ENCODE measurements around the gene GALNT2.

The GALNT2 gene

GRCh38 chr1:230149751-230150584, 82.9 kb downstream of the GALNT2 start:
- DNase-seq: no peak

DNA sequence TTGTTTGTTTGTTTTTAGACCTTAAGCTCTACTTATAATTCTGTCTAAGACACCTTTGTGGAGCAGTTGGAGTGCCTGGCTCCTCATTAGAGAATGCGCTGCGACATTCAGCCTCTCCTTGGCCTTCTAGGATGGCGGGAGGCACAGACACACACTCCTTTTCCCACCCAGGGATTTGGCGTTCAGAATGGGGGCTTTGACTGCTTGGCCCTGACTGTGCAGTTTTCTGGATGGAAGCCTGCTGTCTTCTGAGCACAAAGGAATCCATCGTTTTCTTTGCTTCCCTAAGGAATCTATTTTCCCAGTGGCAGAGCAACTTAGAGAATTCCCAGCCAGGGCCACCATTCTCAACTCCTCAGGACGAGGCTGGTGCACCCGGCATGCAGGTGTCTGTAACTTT, 83.6 kb downstream of the GALNT2 start:
- no peak for DNase-seq

DNA sequence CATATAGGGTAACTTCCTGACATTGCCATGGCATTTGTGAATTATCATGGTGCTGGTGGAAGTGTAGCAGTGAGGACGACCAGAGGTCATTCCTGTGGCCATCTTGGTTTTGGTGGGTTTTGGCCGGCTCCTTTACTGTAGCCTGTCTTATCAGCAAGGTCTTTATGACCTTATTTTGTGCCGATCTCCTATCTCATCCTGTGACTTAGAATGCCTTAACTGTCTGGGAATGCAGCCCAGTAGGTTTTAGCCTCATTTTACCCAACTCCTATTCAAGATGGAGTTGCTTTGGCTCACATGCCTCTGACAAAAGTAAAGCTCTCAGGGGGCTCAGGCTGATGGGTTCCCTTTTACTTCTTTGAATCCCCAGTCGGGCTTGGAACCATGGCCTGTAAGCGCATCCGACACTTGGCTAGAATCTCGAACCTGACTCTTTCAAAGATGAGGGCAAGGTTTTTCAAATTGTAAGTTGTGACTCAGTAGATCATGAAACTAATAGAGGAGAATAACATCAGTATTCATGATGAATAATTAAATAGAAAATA, 85.0 kb downstream of the GALNT2 start:
- DNase-seq: no peak

- DNase-seq: no peak
Measured at GRCh38 chr1:230152999-230153398, 86.0 kb downstream of the GALNT2 start.

DNA sequence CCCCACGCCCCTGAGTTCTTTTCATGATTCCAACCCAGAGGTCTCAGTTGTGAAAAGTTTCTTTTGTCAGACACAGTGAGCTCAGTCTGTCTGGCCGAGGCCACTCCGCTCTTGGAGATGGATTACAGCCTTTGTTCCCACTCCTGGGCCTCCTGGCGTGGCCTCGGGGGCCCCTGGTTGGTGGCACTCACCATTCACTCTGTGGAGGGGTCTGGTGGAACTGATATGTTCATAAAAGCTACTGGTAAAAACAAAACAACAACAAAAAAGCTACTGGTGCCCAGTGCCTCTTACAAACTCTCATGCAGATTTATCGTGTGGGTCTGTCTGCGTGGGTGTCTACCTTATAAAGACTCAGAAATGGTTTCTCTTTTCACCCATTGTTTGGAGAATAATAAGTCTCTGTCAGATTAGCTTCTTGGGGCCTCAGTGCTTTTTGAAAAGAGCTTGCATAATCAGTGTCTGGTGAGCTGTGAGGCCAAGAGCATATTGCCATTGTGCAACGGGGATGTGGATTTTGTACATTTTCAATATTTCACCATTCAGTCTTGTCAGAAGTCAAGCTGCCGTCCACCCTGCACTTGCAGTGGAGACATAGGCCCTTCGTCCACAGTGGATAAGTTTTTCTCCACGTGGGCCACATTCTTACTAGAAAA, 86.7 kb downstream of the GALNT2 start:
- no peak for DNase-seq

DNA sequence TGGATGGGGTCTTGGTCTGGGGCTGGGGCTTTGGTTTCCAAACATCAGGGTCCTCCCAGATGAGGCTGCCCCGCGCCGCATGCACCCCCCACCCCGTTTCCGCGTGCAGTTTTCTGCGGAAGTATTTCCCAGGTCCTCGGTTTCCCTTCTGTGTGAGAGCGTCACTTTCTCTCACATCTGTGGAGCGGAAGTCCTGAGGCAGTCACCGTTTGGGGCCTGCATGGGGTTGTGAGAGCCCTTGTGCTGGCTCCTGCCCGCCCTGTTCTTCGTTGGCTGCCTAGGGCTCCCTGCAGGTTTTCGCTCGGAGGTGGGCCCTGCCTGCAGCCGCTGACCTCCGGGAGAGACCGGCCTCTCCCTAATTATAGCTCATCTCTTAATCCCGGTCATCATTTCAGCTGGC, 88.0 kb downstream of the GALNT2 start:
- DNase-seq: no peak

GRCh38 chr1:230156068-230156467, 89.0 kb downstream of the GALNT2 start:
- DNase-seq: no peak

DNA sequence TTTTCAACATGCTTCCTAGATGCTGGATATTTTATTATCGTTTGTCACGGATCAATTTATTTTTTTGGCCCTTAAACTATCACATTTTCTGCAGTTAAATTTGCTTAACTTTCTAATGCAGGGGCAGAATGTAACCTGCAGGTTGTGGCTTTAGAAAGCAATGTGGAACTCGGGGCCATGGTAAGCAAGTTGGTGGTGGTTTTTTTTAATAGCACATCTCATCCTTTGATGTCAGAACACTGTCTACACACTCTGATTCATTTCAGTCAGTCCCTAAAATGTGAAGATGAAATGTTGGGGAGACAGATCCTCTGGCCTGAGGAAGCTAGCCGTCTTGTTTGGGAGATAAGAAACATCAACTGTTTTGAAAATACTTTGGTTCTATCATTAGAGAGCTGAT, 89.5 kb downstream of the GALNT2 start:
- no peak for DNase-seq

GRCh38 chr1:230157420-230158390, 90.7 kb downstream of the GALNT2 start:
- no peak for DNase-seq

DNA sequence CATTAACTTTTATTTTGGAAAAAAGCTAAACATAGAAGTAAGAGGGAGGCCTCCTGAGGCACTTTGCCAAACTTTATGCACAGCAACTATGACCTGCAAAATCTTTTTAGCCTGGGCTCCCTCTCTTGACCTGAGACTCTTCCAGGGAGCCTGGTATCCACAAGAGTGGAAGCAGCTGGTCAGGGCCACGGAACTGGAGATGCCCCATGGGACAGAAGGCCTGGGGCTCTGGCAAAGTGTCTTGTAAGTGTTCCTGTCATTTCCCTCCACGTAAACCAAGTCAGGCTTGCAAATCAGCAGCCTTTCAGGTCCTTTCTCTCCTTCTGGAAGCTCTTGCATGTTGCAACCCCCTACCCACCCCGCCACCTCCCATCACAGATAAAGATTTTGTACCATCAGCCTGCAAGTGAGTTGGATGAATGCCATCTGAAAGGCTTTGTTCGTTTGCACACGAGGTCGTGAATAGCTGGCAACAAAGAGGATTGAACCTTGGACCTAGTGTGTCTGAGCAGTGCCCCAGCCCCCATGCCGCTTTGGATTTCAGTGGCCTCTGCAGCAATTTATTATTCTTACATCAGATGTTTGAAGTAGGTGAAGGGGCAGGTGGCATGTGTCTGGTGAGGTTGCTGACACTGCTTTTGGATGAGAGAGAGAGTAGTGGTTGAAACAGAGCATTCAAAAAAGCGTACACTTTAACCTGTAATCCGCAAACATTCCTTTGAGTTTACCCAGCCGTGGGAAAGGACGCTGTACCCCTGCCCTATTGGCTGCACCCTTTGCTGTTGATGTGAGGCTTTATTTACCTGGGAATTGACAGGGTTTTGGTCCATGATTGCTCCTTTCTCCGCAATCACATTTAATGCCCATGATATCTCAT, 91.6 kb downstream of the GALNT2 start:
- DNase-seq: no peak

GRCh38 chr1:230159580-230159979, 92.5 kb downstream of the GALNT2 start:
- DNase-seq: no peak

- DNase-seq: no peak
Measured at GRCh38 chr1:230160957-230161771, 94.1 kb downstream of the GALNT2 start.

DNA sequence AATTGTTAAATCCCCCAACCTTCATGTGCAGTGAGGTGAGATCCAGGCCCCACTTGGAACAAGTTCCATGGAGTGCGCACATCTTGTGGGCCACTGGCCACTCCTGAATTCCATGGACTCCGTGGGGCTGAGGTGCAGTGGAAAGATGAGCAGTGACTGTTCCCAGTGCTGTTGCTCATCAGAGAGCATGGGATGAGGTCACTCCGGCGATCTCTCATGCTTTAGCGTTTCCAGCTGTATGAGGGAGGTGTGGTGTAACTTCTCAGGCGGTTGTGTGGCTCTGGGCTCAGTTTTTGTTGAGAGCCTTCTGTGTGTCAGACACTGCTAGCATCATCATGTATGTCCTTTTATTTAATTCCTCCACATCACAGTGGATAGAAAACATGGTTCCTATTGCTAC, 96.2 kb downstream of the GALNT2 start:
- DNase-seq: no peak

DNA sequence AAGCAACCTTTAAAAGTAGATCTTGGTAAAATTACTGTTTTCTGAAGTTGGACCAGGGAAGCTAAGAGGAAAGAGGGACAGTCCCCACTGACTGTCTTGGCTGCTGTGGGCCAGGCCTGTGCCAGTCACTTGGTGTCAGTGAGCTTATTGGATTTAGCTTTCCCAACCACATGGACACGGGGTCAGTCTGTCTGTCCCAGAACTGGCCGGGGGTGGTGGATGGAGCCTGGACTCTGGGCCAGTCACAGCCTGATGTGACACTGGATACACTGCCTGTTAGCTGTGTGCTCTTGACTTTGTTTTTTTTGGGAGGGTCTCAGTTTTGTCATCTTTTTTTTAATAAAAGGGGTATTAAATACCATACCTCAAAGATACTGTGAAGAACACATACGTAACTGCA, 96.7 kb downstream of the GALNT2 start:
- no peak for DNase-seq

GRCh38 chr1:230165536-230165935, 98.5 kb downstream of the GALNT2 start:
- DNase-seq: no peak

DNA sequence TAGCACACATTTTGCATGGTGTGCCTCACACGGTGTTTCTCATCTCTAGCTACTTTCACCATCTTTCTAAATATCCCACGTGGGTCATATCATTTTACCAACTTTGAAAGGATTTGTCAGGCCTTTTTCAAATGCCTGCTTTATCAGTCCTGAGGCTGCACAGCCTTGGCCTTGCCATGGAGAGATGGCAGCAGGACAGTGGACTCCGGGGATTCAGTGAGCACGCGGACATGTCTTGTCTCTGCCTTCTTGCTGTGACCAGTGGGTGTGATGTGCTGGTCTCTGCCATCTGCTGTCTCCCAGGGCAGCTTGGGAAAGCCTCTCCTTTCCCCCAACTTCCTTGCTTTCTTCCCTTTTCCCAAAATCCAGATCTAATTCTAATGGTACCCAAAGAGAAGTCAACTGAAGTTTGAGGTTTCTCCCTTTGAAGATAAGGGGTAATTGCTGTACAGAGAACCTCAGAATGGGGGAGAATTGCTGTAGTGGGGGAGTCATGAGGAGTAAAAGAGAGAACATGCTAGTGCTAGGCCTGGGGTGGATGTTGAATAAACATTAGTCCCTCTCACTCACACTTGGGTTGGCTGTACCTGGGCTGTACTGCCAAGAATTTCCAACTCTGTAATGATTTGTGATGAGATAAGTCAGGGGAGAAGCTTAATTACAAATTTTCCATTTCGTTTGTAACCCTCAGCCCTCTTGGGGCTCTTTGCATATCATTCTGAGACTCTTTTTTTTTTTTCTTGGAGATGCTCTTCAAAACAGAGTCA, 99.5 kb downstream of the GALNT2 start:
- no peak for DNase-seq

DNA sequence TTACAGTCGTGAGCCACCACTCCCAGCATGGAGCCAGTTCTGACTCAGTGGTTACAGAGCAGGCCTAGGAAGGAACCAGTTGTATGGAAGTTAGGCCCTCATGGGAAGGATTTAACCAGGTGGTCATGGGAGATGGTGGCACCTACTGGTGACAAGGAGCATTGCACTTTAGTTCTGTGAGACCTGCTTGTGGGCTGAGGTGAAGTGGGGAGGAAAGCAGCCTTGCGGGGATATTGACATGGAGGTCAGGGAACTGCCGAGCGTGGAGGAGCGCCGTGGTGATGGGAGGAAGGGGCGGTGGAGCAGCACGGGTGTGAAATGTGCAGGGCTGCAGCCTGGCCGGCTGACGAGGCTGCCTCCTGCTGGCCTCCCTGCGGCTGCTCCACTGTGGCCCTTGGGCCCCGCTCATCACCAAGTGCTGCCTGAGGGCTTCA, 100.4 kb downstream of the GALNT2 start:
- no peak for DNase-seq

DNA sequence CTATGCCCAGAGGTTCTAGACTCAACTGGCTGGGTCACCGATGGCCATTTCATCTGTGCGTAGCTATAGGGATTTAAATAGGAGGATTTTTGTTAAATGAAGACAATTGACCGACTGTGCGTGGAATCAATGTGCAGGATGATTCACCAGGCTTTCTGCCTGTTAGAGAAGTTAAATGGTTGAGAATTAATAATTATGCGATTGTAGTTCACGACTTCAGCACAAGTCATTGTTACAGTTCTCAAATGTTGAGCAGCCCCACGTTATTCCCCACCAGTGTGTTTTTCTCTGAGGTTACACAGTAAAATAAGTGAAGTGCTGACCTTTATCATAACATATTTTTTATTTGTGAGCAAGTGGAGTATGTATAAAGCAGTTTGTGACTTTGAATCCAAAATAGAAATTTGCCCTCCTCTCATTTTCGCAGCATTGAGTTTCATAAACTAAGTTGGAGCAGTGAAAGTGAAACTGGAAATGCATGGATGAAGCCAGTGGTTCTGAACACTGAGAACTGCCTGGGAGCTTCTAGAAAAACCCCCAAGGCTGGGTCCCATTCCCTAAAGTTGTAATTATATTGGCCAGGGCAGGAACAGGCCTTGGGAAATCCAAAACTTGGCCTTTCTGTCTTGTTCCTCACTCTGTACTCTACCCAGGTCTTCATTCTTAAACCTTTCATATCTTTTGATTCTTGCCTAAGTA, 102.6 kb downstream of the GALNT2 start:
- no peak for DNase-seq

DNA sequence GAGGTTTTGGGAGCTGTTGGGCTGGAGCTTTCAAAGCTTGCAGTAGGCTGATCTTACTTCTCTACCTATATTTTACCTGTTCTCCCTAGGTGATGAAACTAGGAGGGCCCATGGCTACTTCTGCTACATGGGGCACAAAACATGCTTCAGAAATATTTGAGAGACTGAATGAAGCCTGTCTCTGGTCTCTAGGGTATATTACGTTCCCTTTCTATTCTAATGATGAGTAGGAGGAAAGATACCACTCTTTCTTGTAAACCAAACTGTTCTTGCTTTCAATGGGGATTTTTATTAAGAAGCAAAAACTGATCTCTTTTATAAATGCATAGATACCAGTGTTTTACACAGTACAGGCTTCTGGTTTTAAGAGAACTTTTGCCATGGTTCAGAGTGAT, 103.1 kb downstream of the GALNT2 start:
- no peak for DNase-seq

DNA sequence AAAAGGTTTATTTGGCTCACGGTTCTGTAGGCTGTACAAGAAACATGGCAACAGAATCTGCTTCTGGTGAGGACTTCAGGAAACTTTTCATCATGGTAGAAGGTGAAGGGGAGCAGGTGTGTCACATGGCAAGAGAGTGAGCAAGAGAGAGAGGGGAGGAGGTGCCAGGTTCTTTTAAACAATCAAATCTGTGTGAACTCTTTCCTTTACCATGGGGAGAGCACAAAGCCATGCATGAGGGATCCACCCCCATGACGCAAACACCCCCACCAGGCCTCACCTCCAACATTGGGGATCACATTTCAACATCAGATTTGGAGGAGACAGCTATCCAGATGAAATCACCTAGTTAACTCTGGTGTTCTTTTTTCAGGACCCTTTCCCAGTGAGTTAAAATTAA, 103.6 kb downstream of the GALNT2 start:
- DNase-seq: no peak
